OCI-LY3 (cell line): ENCODE measurements around the gene ABHD8.

Experiments
- H2AFZ ChIP-seq: fragments of 200-600, 300-600 bp; shearing (Covaris generic); 2 replicates; pipeline ENCODE4 v1.6.0; 2014; ENCODE audit warnings: antibody characterized with exemption, low read depth, low read length
- H3K27ac ChIP-seq: fragments of 200-600, 300-600 bp; sonication (generic); 2 replicates; pipeline ENCODE4 v1.5.1; 2014; ENCODE audit warnings: mild to moderate bottlenecking, low read length, moderate library complexity, mixed read lengths
- H3K27me3 ChIP-seq: fragments of 200-600, 300-600 bp; sonication (generic); 2 replicates; pipeline ENCODE4 v1.6.1; 2014; ENCODE audit warnings: low read depth, low read length, mixed read lengths
- H3K36me3 ChIP-seq: fragments of 200-600, 300-600 bp; sonication (generic); replicated peaks from 2 replicates; pipeline ENCODE3; 2014; ENCODE audit warnings: low read depth, low read length, mixed read lengths
- H3K4me1 ChIP-seq: fragments of 300-600, 200-600 bp; sonication (generic); 2 replicates; pipeline ENCODE4 v1.6.1; 2014; ENCODE audit warnings: low read length, mixed read lengths
- H3K4me2 ChIP-seq: fragments of 200-600, 300-600 bp; sonication (generic); 2 replicates; pipeline ENCODE4 v1.6.1; 2014; ENCODE audit warnings: low read length, mixed read lengths
- H3K4me3 ChIP-seq: fragments of 300-600, 200-600 bp; sonication (generic); 2 replicates; pipeline ENCODE4 v1.5.1; 2014; ENCODE audit warnings: antibody characterized with exemption, mild to moderate bottlenecking, low read length, moderate library complexity
- H3K79me2 ChIP-seq: fragments of 300-600, 200-600 bp; shearing (Covaris generic); 2 replicates; pipeline ENCODE4 v1.6.1; 2014; ENCODE audit warnings: mild to moderate bottlenecking, low read length, mixed read lengths
- H3K9ac ChIP-seq: fragments of 300-600, 200-600 bp; shearing (Covaris generic); 2 replicates; pipeline ENCODE4 v1.6.0; 2014; ENCODE audit warnings: mild to moderate bottlenecking, low read length, moderate library complexity
- H3K9me3 ChIP-seq: fragments of 200-600, 300-600 bp; shearing (Covaris generic); 2 replicates; pipeline ENCODE4 v1.6.1; 2014; ENCODE audit warnings: low read length, mixed read lengths; ENCODE audit not compliant: insufficient read depth
- H4K20me1 ChIP-seq: fragments of 200-600, 300-600 bp; sonication (generic); 2 replicates; pipeline ENCODE4 v1.6.1; 2016; ENCODE audit warnings: low read length, mixed read lengths; ENCODE audit not compliant: insufficient read depth
- EZH2phosphoT487 ChIP-seq: fragments of 200-600 bp; shearing (Covaris generic); IDR thresholded peaks from 2 replicates; pipeline ENCODE4 v1.6.1; 2018; ENCODE audit warnings: antibody characterized with exemption, mixed run types, low read depth
- TF ChIP-seq, protein P1 (sequence below): fragments of 200-600, 300-600 bp; sonication (generic); IDR thresholded peaks from 2 replicates; pipeline ENCODE4 v1.5.1; 2014; ENCODE audit warnings: antibody characterized with exemption, low read length, low read depth

Gene ABHD8

DNA sequence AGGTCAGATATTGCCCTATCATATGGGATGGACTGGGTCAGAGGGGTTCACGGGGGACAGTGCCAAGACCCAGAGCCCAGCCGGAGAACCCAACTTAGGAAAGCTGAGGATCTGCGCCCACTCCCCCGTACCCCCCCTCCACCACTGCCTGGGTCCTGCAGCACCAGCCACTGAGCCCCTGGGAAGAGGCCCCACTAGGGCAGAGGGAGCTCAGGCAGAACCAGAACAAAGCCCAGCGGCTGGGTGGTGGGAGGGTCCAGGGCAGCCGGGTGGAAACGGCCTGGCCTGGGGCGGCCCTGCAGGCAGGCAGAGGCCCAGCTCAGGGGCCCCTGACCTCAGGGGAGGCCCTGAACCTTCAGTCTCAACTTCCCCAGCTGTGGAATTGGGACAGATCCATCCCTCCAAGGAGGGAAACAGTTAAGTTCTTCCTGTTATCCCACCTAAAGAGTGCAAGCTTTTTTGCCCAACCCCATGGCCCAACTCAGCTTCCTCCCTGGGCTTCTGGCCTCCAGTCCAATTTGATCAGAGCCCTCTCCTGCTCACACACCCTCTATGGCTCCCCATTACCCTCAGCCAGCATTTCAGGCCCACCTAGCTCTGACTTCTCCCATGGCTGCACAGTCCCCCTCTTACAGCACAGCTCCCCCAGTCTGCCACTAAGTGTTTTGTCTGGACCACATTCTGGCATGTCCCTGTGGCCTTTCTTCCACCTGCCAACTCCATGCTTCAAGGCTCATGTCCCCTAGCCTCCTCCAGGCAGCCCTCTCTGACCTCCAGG lies 60.6 kb downstream of the ABHD8 start:
- H4K20me1 ChIP-seq: peaks cover 16% of the 10 kb centered on the region; the same call in 1 of the 2 replicates
- TF ChIP-seq EZH2phosphoT487: no peak
- TF ChIP-seq, protein P1, sequence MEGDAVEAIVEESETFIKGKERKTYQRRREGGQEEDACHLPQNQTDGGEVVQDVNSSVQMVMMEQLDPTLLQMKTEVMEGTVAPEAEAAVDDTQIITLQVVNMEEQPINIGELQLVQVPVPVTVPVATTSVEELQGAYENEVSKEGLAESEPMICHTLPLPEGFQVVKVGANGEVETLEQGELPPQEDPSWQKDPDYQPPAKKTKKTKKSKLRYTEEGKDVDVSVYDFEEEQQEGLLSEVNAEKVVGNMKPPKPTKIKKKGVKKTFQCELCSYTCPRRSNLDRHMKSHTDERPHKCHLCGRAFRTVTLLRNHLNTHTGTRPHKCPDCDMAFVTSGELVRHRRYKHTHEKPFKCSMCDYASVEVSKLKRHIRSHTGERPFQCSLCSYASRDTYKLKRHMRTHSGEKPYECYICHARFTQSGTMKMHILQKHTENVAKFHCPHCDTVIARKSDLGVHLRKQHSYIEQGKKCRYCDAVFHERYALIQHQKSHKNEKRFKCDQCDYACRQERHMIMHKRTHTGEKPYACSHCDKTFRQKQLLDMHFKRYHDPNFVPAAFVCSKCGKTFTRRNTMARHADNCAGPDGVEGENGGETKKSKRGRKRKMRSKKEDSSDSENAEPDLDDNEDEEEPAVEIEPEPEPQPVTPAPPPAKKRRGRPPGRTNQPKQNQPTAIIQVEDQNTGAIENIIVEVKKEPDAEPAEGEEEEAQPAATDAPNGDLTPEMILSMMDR: no peak
- H3K27me3 ChIP-seq: peaks cover 4% of the 10 kb centered on the region; the same call in 1 of the 2 replicates
- peaks cover 27% of the 10 kb centered on the region; the same call in 1 of the 2 replicates for H3K79me2 ChIP-seq
- H3K36me3 ChIP-seq: peaks cover 3% of the 10 kb centered on the region
- no peak overlapping the region for H3K4me2 ChIP-seq
- no peak overlapping the region for H3K4me3 ChIP-seq
- peaks cover 18% of the 10 kb centered on the region for H3K4me1 ChIP-seq
- H3K27ac ChIP-seq: no peak overlapping the region
- H2AFZ ChIP-seq: no peak overlapping the region
- H3K9me3 ChIP-seq: no peaks in the 10 kb centered on the region
- no peak overlapping the region for H3K9ac ChIP-seq
